Adrenal gland (tissue), 12 donors: ENCODE data around the gene MAP2K6. TPM values are rescaled to one million over a fixed set of nuclear protein-coding genes. Genes with fewer than 3 reads are reported as not detected.

Experiments used
- DNase-seq, 7 donors: peaks; one replicate each; pipeline ENCODE4 v3.0.0-alpha.2; 2019 to 2020
- H3K27ac ChIP-seq, 5 donors: fragments of 200-600 bp; sonication (generic) in 4 of 5; 1 replicate in 3 of 5; 2 replicates in 2 of 5; pipeline versions ENCODE4 v1.5.1 to v1.8.0; 2016 to 2020; ENCODE audit warnings: mild to moderate bottlenecking in 1 of 5
- H3K27me3 ChIP-seq: fragments of 200-600 bp; 2 replicates; pipeline ENCODE4 v1.8.0; 2021
- H3K36me3 ChIP-seq, 2 donors: fragments of 200-600 bp; replicated peaks in 1 of 2; 1 replicate in 1 of 2; 2 replicates in 1 of 2; pipeline versions ENCODE4 v1.5.1 to v1.8.0; 2018 to 2022
- H3K4me1 ChIP-seq, 2 donors: fragments of 200-600 bp; replicated peaks in 1 of 2; 1 replicate in 1 of 2; 2 replicates in 1 of 2; pipeline versions ENCODE4 v1.5.1 to v1.8.0; 2018 to 2021
- H3K4me3 ChIP-seq, 4 donors: fragments of 200-600 bp; sonication (generic) in 3 of 4; one replicate each; pipeline ENCODE4 v1.5.1; 2016 to 2018
- H3K9me3 ChIP-seq, 3 donors: fragments of 200-600 bp; sonication (generic) in 1 of 3; replicated peaks in 1 of 3; 1 replicate in 2 of 3; 2 replicates in 1 of 3; pipeline versions ENCODE4 v1.5.1 to v1.8.0; 2016 to 2021
- CTCF ChIP-seq, 6 experiments: fragments of 450-650 bp in 4 of 6; fragments of 200-600 bp in 2 of 6; sonication (generic) in 1 of 6; IDR thresholded peaks; 1 replicate in 5 of 6; 2 replicates in 1 of 6; pipeline versions ENCODE4 v1.5.1 to v1.8.0; 2016 to 2021; ENCODE audit warnings: antibody characterized with exemption in 6 of 6, mild to moderate bottlenecking in 2 of 6, moderate library complexity in 1 of 6
- POLR2A ChIP-seq, 2 donors: fragments of 450-650 bp; IDR thresholded peaks; one replicate each; pipeline ENCODE4 v1.6.1; 2017; ENCODE audit warnings: antibody characterized with exemption in 2 of 2, mild to moderate bottlenecking in 2 of 2, moderate library complexity in 1 of 2
- WGBS, 4 donors: extraction: QIAGEN DNeasy Blood & Tissue Kit in 2 of 4; methylation state at CpG; one replicate each; pipeline versions ENCODE4 v1.1.5 to v1.1.7; 2013 to 2017; 5-methylcytosine and 5-hydroxymethylcytosine counted together
- intact Hi-C, 2 donors: fragments of 100-400 bp; cut with DNase I; formaldehyde crosslinking; loops; one replicate each; pipeline versions ENCODE4 v1.14.1 to v1.15.0; 2022 to 2023
- polyA plus RNA-seq, 3 donors: library from polyadenylated mRNA; stranded (reverse); fragments of 200-250 nt in 2 of 3; fragments of 350-450 nt in 1 of 3; fragmentation: Illumina TruSeq in 1 of 3; extraction: RNeasy Lipid Tissue Mini Kit (QIAGEN cat#74804) in 1 of 3; gene quantifications; one replicate each; pipeline ENCODE4 v1.2.3, GENCODE V29; 2013 to 2014
- total RNA-seq, 9 donors: library from RNA; depleted of rRNA in 4 of 9; stranded (reverse); fragments of >200 nt in 4 of 9; fragments of 120-200 nt in 1 of 9; fragmentation: NEBNext Ultra II Directional in 1 of 9; extraction: Animal tissue kit (Norgen Biotek cat#: 25700) in 1 of 9; gene quantifications; one replicate each; pipeline versions ENCODE4 v1.1.0 to v1.2.4, GENCODE V29; 2013 to 2023
- donor health status: healthy with polysubstance abuse.
- donor health status: Bipolar disorder and iron deficiency.
- donor health status: DM: yes; HTN: yes; CAD: no.
- donor health status: DM: no; HTN: no; CAD: no.
- donor health status: DM: no; HTN: no; CAD: no.
- donor health status: DM: yes; HTN: yes; CAD: no.

MAP2K6 gene
- total and polyA plus RNA-seq, 12 donors: 0.53 to 7.0 (median 1.9) TPM

DNA sequence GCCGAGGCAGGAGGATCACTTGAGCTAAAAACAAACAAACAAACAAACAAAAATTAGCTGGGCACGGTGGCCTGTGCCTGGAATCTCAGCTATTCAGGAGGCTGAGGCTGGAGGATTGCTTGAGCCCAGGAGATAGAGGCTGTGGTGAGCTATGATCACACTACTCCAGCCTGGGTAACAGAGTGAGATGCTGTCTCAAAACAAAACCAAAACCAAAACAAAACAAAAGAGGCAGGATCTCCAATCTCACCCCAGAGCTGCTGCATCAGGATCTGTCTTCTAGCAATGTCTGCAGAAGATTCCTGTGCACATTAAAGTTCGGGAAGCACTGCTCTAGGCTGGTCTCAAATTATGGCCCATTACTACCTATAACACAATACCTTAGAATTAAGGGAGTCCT is 43.1 kb downstream of the MAP2K6 start:
- 85 to 97% (median 91%) methylated on average over 3 of the region's 3 CpGs for WGBS, 4 donors
- Histone ChIP-seq H3K36me3 (no peaks in the 10 kb centered on the region), H3K4me3 (no peak overlapping the region), H3K9me3 (no peaks in the 10 kb centered on the region), H3K4me1 (no peaks in the 10 kb centered on the region), H3K27ac (no peak overlapping the region), H3K27me3 (no peaks in the 10 kb centered on the region)
- intact Hi-C loops: no loop called here
- DNase-seq: no peak
- TF ChIP-seq CTCF (IDR thresholded peaks at IDR 0.05) (no peak), POLR2A (IDR thresholded peaks at IDR 0.05) (no peak)

DNA sequence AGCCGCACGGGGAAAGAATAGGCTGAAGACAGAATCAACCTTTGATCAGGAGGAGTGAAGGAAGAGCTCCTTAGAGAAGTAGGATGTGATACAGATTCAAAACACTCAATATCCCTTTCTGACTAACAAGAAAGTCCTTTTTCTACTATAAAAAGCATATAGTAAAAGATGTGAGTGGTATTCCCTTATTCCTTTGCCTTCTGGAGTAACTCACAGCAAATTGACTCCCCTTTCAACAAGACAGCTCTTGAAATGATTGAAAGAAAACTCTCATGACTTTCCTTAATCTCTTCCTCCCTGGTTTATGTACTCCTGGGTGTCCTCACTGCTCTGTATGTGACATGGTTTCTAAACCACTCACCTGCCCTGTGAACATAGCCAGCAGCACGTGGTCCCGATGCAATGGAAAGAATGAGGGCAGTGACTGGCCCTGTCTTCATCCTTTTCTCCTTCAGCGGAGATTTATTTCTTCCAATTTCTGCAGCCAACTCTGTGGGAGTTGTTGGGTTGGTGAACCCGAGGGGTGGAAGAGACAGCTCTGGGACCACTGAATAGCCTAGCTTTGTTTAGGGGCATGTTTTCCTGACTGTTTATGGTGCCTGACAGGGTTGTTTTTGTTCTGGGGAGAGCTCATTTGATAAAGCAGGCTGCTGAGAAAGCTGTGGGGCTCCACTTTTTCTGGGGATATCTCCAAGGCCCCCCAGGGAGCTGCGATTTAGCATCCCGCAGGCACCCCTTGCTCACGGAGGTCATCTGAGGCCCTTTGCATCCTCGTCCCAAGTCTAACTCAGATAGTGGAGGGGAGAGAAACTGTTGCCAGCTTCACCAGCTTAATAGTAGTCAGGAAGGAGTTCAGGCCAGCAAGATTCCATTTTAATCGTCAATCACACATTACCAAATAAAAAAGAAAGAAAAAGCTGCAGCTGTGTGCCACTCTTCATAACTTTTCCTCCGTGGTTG is 46.7 kb downstream of the MAP2K6 start:
- Histone ChIP-seq H3K27me3 (no peaks in the 10 kb centered on the region), H3K36me3 (no peaks in the 10 kb centered on the region), H3K4me1 (no peaks in the 10 kb centered on the region), H3K9me3 (no peaks in the 10 kb centered on the region), H3K27ac (no peak overlapping the region), H3K4me3 (no peak overlapping the region)
- TF ChIP-seq POLR2A (IDR thresholded peaks at IDR 0.05) (no peak), CTCF (IDR thresholded peaks at IDR 0.05) (no peak)
- intact Hi-C loops: no loop called here
- 77 to 81% (median 80%) methylated on average over 12 of the region's 12 CpGs for WGBS, 4 donors
- no peak for DNase-seq

DNA sequence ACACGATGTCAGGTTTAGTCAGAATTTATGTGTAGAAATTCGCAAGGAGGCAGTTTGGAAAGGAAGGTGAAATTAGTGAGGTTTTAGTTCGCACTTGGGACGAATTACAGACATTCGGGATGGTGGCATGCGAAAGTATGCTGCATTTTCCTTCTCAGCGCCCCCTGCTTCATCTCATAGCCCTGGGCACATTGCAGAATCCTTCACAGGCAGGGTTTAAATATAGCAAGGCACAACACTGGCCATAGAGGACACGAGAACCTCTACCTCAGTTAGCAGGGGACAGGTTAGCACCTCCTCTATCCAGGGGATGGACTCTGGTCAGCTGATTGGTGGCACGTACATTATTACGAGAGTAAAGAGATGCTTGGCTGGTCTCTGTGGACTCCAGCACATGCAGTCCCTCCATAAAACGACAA is 47.5 kb downstream of the MAP2K6 start:
- WGBS, 4 donors: 83 to 91% (median 87%) methylated on average over 11 of the region's 11 CpGs
- H3K9me3 ChIP-seq: no peaks in the 10 kb centered on the region
- DNase-seq: no peak
- H3K36me3 ChIP-seq: no peaks in the 10 kb centered on the region
- intact Hi-C loops: no loop called here
- no peak overlapping the region for H3K4me3 ChIP-seq
- no peaks in the 10 kb centered on the region for H3K4me1 ChIP-seq
- TF ChIP-seq CTCF (IDR thresholded peaks at IDR 0.05) (no peak), POLR2A (IDR thresholded peaks at IDR 0.05) (no peak)
- H3K27me3 ChIP-seq: no peaks in the 10 kb centered on the region
- no peak overlapping the region for H3K27ac ChIP-seq

- intact Hi-C loops: no loop called here
- no peak for TF ChIP-seq POLR2A (IDR thresholded peaks at IDR 0.05)
- TF ChIP-seq CTCF (IDR thresholded peaks at IDR 0.05): no peak
- Histone ChIP-seq H3K27me3 (no peaks in the 10 kb centered on the region), H3K4me3 (no peak overlapping the region), H3K9me3 (no peaks in the 10 kb centered on the region), H3K27ac (no peak overlapping the region), H3K4me1 (no peaks in the 10 kb centered on the region), H3K36me3 (no peaks in the 10 kb centered on the region)
- DNase-seq: no peak
- WGBS, 4 donors: 92 to 94% (median 93%) methylated on average over 8 of the region's 8 CpGs
These were observed 48.4 kb downstream of the MAP2K6 start for GRCh38 chr17:69462882-69463281.
